ENCODE results near the gene ROR1.

DNA sequence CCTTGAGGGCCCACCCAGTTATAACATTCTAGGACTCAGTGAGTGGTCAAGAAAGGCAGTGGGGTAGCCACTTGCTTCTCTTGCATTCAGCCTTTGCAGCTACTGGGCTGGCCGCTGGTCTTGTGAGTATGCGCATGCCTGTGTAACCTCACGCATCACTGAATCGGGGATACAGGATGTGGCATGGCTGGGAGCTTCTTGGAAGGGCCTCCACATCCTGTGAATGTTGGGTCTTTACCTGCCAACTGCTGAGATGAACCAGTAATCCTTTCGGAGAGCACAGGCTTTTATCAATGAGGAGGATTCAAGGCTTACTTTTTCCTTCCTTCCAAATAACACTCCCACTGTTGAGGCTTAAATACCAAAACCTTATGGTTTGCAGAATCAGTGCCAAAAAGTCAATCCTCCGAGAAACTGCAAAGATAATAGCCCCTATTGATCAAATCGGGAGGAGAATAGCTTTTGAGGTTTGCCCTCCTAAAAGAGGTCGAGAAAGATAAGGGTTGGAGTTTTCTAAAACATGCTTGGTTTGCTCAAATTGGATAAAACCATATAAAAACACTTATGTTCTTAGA lies 230.7 kb downstream of the ROR1 start:
- no peak for TF ChIP-seq RAD21 (IDR thresholded peaks at IDR 0.05; ENCODE audit: low read length)
- TF ChIP-seq, protein P1, sequence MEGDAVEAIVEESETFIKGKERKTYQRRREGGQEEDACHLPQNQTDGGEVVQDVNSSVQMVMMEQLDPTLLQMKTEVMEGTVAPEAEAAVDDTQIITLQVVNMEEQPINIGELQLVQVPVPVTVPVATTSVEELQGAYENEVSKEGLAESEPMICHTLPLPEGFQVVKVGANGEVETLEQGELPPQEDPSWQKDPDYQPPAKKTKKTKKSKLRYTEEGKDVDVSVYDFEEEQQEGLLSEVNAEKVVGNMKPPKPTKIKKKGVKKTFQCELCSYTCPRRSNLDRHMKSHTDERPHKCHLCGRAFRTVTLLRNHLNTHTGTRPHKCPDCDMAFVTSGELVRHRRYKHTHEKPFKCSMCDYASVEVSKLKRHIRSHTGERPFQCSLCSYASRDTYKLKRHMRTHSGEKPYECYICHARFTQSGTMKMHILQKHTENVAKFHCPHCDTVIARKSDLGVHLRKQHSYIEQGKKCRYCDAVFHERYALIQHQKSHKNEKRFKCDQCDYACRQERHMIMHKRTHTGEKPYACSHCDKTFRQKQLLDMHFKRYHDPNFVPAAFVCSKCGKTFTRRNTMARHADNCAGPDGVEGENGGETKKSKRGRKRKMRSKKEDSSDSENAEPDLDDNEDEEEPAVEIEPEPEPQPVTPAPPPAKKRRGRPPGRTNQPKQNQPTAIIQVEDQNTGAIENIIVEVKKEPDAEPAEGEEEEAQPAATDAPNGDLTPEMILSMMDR (conservative IDR thresholded peaks at IDR 0.05; ENCODE audit: low read depth, low read length), result no peak
- no peak for TF ChIP-seq POLR2A (IDR thresholded peaks at IDR 0.05; ENCODE audit: low read depth, low read length)
- TF ChIP-seq MAZ (IDR thresholded peaks at IDR 0.05; ENCODE audit: borderline replicate concordance, low read depth, low read length), result no peak
- no peak for TF ChIP-seq RFX5 (IDR thresholded peaks at IDR 0.05; ENCODE audit: low read depth, low read length)
- TF ChIP-seq FOS (IDR thresholded peaks at IDR 0.05; ENCODE audit: low read depth, low read length), result no peak
- TF ChIP-seq BHLHE40 (IDR thresholded peaks at IDR 0.05; ENCODE audit: low read depth, low read length), result no peak
- no peak for TF ChIP-seq SMC3 (IDR thresholded peaks at IDR 0.05; ENCODE audit: low read depth, low read length)
- TF ChIP-seq MXI1 (IDR thresholded peaks at IDR 0.05; ENCODE audit: borderline replicate concordance, low read depth, low read length), result no peak
- TF ChIP-seq CEBPB (IDR thresholded peaks at IDR 0.05; ENCODE audit: low read depth, low read length), result no peak
- no peak for TF ChIP-seq CHD1 (IDR thresholded peaks at IDR 0.05; ENCODE audit: low read depth, low read length)
- TF ChIP-seq NFE2L2 (IDR thresholded peaks at IDR 0.05; ENCODE audit: low read depth, low read length), result no peak
- TF ChIP-seq, protein P2, sequence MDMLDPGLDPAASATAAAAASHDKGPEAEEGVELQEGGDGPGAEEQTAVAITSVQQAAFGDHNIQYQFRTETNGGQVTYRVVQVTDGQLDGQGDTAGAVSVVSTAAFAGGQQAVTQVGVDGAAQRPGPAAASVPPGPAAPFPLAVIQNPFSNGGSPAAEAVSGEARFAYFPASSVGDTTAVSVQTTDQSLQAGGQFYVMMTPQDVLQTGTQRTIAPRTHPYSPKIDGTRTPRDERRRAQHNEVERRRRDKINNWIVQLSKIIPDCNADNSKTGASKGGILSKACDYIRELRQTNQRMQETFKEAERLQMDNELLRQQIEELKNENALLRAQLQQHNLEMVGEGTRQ (IDR thresholded peaks at IDR 0.05; ENCODE audit: low read depth, low read length), result no peak
